GM19043 (cell line): ENCODE data around the gene SIL1.

Experiments used
- ATAC-seq: cut with Tn5 transposase; IDR thresholded peaks from one replicate; pipeline ENCODE4 v1.9.1; 2021; ENCODE audit warnings: low read depth; ENCODE audit not compliant: unreplicated experiment

The SIL1 gene

DNA sequence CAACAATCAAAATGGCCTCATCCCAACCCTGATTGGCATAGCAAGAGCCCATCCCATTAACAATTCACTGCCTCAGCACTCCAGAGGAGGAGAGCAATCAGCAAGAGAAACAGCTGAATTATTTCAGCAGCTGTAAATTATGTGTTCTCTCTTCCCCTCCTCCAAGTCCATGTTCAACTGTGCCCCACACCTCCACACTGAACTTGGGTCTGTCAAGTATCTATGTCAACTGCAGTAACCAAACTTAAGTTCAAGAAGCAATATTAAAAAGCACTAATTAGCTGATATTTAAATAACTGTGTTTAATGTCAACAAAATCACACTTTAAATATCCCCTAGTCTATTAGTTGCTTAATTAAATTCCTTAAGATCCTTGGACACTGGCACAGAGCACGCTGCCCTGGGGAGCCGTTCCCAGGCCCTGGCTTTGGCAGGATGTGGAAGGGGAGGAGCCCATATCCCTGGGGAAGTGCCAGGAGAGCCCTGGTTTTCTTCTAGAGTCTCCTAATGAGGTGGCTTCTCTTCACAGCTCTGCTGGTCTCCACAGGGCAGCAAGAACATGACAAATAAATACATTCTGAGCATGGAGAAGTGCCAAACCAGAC lies 50.6 kb downstream of the SIL1 start:
- no peak for ATAC-seq

GRCh38 chr5:139146809-139147482 lies 51.2 kb downstream of the SIL1 start:
- ATAC-seq, result no peak

DNA sequence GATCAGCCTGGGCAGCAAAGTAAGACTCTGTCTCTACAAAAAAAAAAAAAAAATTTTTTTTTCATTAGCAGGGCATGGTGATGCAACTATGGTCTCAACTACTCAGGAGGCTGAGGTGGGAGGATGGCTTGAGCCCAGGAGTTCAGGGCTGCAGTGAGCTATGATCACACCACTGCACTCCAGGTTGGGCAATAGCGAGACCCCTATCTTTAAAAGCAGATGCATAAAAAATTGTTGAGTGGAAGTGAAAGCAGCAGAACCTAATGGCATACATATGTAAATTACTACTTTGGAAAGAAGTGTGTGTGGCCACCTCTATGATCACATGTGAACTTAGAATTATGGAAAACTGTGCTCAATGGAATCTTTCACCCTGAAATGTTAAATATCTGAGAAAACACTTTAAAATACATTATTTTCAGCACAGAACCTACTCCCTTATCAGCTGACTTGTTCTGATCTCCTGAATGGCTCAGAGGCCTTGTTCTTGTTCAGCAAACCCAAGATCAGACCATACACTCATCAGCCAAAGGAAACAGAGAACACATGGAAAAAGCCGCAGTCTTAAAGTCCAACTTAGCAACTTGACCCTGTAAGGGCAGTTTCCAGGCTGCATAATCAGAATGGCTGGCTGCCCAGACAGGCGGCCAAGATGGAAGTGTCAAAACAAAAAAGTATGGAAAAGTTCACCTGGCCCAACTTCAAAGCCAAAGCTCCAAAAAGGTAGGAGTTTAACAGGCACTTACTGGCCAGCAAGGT lies 56.5 kb downstream of the SIL1 start:
- ATAC-seq, result no peak

GRCh38 chr5:139140591-139141071 lies 57.5 kb downstream of the SIL1 start:
- ATAC-seq, result no peak

DNA sequence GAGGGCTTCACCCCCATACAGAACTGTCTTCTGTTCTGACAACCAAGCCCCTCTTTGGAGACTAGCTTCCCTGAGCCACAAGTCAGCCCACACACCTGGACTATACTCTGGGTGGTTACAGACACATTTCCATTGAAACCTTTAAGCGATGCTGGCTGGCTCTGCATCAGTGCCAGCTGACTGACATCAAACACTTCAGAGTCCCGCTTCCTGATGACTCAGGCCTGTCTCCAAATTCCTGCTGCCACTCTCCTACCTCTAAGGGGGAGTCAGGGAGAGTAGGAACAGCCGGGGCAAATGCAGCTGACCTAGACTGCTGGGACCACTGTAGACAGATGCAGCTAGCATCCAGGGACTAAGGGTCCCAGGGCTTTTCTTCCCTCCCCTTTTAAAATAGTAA lies 59.4 kb downstream of the SIL1 start:
- no peak for ATAC-seq

DNA sequence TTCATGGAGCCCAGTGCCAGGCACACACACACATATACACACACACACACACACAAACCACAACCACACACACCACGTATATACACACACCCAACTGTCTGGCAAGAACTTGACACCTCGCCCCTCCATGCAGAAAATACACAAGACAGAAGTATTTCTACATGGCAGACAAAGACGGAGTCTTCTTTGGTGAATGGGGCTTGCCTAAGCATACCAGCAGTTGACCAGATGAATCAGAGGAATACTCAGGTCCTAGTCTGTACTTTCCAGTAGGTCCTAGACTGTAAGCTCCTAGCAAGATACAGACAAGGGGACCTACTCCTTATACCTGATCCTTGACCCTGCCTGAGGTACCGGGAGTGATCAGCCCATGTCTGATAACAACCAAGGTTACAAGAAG lies 60.1 kb downstream of the SIL1 start:
- ATAC-seq, result no peak

DNA sequence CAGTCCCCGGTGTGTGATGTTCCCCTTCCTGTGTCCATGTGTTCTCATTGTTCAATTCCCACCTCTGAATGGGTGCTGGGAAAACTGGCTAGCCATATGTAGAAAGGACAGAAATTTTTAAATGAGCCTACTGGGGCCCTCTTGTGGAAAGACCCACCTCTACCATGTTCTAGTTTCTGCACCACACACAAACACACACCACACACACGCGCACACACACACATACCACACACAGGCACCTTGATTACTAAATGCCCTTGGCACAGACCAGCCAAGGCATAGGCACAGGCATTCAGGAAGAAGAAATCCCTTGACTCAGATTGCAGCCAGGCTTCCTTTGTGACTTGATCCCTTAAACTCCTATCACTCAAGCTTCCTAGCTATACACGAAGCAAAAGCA lies 60.5 kb downstream of the SIL1 start:
- no peak for ATAC-seq

DNA sequence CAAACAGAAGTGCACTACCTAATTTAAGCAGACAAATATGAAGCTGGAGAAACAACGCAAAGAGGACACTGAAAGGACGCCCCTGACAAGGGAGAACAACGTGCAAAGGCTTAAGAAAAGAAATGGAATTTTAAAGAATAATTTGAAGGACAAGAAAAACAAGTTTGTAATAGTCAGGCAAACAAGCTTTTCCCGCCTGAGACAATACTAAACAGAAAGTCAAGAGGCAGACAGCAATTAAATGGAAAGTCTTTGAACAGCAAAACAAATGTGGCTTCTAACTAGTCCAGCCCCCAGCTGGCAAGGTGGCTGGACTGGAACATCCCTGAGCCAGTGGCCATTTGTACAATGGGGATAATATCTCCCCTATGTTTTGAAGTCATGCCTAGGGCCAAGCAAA lies 63.3 kb downstream of the SIL1 start:
- no peak for ATAC-seq

DNA sequence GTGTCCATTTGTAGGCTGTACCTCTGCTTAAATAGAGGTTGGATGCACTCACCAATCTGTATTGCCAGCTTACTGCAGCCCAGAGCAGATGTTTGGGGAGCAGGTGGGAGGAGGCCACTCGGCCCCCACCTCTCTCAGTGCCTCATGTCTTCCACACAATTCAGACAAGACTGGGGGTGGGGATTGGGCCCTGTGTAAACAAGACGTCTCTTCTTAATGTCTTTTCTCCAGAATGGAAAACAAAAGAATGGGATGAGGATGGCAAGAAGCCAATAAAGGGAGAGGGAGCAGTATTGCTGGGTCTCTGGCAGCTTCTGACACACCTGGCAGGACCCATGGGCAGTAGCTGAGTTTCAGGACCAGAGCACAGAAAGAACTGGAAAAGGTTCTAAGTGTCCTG lies 64.9 kb downstream of the SIL1 start:
- no peak for ATAC-seq

- ATAC-seq, result no peak
Observed at GRCh38 chr5:139132515-139132914, 65.7 kb downstream of the SIL1 start.

DNA sequence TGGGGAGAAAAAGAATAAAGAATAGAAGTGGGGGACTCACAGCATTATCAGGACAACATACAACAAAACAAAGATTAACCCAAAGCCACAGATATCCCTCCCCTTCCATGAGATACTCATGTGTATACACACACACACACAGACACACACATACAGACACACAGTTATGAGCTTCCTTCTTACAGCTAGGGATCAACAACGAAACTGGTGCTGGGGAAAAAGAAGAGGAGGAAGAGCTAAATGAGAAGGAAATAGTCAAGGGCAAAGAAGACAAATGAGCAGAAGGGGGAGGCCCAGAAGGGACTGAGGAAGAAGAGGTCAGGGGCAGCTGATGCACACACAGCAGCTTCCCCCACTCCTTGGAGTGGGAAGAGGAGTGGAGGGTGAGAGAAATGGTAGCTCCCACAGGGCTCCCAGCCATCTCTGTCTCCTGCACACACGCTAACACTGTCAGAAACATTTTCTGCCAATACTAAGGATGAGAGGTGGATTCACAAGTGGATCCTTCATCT lies 66.2 kb downstream of the SIL1 start:
- ATAC-seq, result no peak

- no peak for ATAC-seq
Observed at GRCh38 chr5:139131465-139131864, 66.7 kb downstream of the SIL1 start.

DNA sequence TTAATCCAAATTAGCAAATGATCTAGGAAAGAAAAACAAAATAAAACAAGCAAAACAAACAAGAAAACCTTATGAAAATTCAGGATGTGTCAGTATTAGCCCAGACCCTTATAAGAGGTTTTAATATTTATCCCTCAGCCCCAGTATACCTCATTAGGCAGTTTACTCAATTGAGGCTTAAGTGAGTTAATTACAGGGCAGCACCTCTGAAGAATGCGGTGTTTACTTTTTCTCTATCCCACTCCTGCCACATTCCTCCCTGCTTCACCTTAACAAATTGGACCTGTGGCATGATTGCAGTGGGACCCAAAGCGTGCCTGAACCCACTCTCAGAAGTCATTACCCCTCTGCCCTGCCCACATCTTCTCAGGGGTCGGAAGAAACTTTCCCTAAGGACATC lies 67.1 kb downstream of the SIL1 start:
- ATAC-seq, result no peak

DNA sequence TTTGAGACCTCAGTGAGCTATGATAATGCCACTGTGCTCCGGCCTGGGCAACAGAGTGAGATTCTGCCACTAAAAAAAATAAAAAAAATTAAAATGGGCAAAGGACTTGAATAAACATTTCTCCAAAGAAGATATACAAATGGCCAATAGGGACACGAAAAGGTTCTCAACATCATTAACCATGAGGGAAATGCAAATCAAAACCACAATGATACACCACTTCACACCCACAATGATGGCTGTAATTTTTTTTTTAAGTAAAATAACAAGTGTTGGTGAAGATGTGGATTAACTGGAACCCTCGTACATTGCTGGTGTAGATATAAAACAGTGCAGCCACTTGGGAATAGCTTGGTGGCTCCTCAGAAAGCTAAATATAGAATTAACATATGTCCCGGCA lies 68.0 kb downstream of the SIL1 start:
- no peak for ATAC-seq

DNA sequence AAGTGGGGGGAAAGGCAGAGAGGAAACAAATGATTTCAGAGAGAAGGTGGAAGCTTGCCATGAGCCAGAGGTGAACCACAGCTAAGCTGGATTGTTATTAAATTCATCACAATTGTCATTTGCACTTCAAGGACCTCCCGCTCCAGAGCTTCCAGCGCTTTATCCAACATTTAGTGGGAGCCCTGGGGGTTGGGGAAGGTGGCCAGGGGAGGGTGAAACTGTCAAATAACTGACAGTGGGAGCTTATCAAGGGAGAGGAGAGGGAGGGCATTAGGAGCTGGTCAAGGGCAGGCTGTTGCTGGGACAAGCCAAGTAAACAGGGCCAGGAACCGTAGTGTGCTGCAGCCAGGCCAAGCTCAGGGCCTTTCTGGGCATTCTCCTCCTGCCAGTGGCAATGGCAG lies 71.5 kb downstream of the SIL1 start:
- no peak for ATAC-seq

DNA sequence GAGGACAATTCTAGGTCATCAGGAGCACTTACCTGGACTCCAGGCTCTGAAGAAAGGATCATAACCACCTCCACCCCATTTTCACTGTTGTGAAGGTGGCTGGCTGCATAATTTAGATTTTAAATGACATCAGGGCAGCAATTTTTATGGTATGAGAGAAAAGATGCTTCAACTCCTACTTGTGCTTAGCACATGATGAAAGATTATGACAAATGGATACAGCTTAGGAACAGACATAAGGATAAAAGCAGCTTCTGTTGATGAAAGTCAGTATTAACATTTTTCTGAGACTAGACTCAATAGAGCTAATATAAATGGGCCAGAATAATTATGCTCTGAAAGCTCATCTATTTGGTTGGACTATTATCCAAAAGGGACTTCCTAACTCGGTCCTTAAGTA lies 72.2 kb downstream of the SIL1 start:
- no peak for ATAC-seq

DNA sequence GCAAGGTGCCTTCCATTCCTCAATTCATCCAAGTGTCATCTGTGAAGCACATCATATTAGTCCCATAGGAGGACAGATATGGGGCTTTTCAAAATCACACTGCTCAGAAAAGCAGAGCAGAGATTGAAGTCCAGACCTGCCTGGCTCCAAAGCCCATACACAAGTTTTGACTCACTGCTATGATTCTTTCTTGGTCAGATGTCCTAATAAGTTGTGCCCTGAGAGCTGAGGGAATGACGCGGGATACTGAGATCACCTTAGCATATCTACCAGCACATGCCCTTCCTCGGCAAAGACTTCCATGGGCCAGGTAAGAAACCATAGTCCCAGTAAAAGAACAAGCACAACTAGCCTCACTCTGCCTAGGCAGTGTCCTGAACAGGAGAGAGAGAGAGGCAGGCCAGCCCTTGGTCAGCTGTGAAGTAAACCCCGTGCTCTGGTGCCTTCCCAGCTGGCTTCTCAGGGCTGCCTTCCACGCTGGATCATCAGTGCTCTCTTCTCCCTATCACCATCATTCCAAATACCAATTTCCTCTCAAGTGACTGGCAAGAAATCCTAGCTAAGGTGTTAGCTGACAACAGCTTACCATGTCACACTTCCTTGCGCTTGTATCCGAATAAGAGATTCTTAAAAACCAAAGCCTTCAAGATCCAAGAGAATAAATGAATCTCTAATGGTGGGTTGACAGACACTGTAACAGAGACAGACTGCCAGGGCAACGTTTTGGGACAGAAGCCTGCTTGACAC lies 73.2 kb downstream of the SIL1 start:
- no peak for ATAC-seq

- ATAC-seq, result no peak
Observed at GRCh38 chr5:139121120-139121519, 77.0 kb downstream of the SIL1 start.

DNA sequence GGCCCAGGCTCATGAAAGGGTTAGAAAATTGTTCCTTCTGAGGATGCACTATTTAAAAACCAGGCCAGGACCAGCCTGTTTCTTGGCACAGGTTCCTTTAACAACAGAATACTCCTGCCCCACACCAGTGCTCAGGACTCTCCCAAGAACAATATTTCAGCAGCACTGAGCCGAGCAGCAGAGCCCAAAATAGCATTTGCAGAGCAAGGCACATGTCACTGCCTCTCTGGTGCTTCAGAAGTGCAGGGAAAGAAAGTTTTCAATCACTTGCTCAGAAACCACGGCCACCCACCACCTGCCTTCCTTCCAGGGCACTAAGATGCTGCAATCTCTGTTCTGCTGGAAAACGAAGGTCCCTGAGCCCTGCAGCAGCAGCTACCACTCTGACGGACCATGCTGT lies 77.6 kb downstream of the SIL1 start:
- ATAC-seq, result no peak

DNA sequence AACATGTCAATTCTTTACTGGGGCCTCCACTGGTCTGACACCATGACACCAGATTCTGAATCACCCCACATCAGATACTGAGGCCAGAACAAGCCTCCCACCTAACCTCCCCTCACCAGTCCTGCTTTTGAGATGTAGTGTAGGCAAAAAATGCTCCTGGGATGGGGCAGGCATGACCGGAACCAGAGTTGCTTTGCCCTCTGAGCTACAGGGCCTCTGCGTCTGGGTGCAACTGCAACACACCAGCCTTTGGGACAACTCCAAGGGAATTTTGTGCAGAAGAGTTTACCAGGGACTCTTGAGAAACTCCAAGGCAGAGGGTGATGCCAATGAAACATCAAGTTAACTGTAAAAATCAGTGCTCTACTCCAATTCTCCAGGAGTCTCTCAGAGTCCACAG lies 79.4 kb downstream of the SIL1 start:
- no peak for ATAC-seq

DNA sequence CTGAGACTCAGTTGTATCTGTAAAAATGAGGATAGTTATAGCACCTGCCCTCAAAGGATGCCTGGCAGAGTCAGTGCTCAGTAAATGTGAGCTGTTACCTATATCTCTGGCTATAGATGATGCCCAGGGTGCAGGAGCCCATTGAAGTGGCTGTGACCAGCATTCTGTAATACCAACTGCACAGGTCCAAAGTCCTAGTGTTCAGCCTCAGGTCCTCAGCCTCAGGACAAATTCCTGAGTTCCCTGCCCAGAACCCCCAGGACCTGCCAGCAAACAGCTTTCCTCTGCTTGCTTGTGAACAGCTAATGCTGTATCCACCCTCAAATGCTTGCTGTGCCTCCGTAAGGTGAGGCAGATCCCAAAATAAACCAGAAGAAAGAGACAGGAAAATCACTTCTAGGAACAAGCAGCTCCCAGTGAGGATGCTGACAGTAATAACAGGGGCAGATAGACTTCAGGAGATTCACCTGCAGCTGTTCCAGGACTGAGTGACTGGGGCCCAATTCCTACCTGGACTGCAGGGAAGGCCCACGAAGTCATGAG lies 80.8 kb downstream of the SIL1 start:
- ATAC-seq, result no peak
